Testis (tissue), 3 donors: ENCODE data around the gene DNAJC17. TPM values are rescaled to one million over a fixed set of nuclear protein-coding genes. Genes with fewer than 3 reads are reported as not detected.

Experiments used
- DNase-seq: peaks from one replicate; pipeline ENCODE4 v3.0.0-alpha.2; 2019
- H3K27ac ChIP-seq, 2 donors: fragments of 200-600 bp; sonication (generic); one replicate each; pipeline ENCODE4 v1.5.1; 2019
- H3K27me3 ChIP-seq: fragments of 200-600 bp; sonication (generic); one replicate; pipeline ENCODE4 v1.5.1; 2019
- H3K36me3 ChIP-seq: fragments of 200-600 bp; sonication (generic); one replicate; pipeline ENCODE4 v1.5.1; 2017; ENCODE audit warnings: low read depth; ENCODE audit errors: missing control alignments
- H3K4me1 ChIP-seq: fragments of 200-600 bp; sonication (generic); one replicate; pipeline ENCODE4 v1.5.1; 2019
- H3K4me3 ChIP-seq, 2 donors: fragments of 200-600 bp; sonication (generic); one replicate each; pipeline ENCODE4 v1.5.1; 2017 to 2019
- H3K9me3 ChIP-seq: fragments of 200-600 bp; sonication (generic); one replicate; pipeline ENCODE4 v1.5.1; 2017
- POLR2A ChIP-seq: fragments of 450-650 bp; IDR thresholded peaks from one replicate; pipeline ENCODE4 v1.6.1; 2017; ENCODE audit warnings: antibody characterized with exemption, mild to moderate bottlenecking, moderate library complexity
- WGBS, 2 donors: methylation state at CpG; one replicate each; pipeline ENCODE4 v1.1.5; 2018; 5-methylcytosine and 5-hydroxymethylcytosine counted together
- intact Hi-C: fragments of 100-400 bp; cut with DNase I; formaldehyde crosslinking; loops from one replicate; pipeline ENCODE4 v1.15.1; 2023; ENCODE audit warnings: low total_unique reads
- polyA plus RNA-seq: library from polyadenylated mRNA; stranded (reverse); fragments of 350-450 nt; fragmentation: Illumina TruSeq; extraction: RNeasy Lipid Tissue Mini Kit (QIAGEN cat#74804); gene quantifications from one replicate; pipeline ENCODE4 v1.2.3, GENCODE V29; 2014; ENCODE audit warnings: low read depth, low replicate concordance; ENCODE audit not compliant: insufficient read depth
- total RNA-seq, 2 donors: library from RNA; depleted of rRNA; stranded (reverse); fragments of >200 nt; gene quantifications; one replicate each; pipeline ENCODE4 v1.2.3, GENCODE V29; 2016
- TF ChIP-seq, protein P1 (sequence below), 3 experiments: fragments of 450-650 bp in 2 of 3; fragments of 200-600 bp in 1 of 3; sonication (generic) in 1 of 3; IDR thresholded peaks; one replicate each; pipeline ENCODE4 v1.5.1; 2016 to 2019; ENCODE audit warnings: antibody characterized with exemption in 3 of 3, mild to moderate bottlenecking in 2 of 3, moderate library complexity in 1 of 3

Gene DNAJC17
- total and polyA plus RNA-seq, 3 donors from 2014 or later: 11.1 to 22.6 (median 21.6) TPM

DNA sequence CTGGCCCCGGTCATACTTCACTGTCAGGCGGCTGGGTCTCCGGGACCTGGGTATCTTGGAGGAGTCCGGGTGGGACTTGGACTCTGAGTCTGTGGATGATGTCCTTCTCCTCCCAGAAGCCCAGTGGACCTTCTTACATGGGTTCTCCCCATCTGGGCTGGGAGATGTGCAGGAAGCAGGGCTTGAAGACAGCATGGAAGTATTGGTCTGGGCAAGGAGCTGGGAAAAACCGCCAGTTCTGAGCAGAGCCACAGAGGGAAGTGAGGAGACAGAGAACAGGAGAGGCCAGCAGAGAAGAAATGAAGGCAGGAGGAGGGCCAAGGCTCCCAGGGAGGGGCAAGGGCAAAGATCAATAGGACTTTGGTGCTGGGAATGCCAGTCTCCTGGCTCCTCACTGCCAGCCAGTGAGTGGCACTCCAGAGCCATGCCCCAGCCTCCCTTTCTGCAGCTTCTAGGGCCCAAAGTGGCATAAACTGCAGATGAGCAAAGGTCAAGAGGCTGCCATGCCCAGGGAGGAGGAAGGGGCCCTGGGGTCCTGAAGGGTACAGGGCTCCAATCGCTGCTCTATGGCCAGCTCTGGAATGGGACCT is 21.3 kb upstream of the DNAJC17 start, which contains the start of gene PPP1R14D:
PPP1R14D (minus strand) TSS at position 262 of the 590 bp plus-strand sequence; CDS start at position 195, 67 bp downstream.
- intact Hi-C loops: no loop called here
- H3K9me3 ChIP-seq: no peaks in the 10 kb centered on the region
- H3K36me3 ChIP-seq: no peaks in the 10 kb centered on the region
- no peaks in the 10 kb centered on the region for H3K27me3 ChIP-seq
- H3K4me1 ChIP-seq: no peaks in the 10 kb centered on the region
- 80 to 85% methylated on average over 4 to 6 of the region's 6 CpGs for WGBS, 2 donors
- no peak for DNase-seq
- H3K27ac ChIP-seq: no peak within 1 kb of the TSS
- TF ChIP-seq, protein P1, sequence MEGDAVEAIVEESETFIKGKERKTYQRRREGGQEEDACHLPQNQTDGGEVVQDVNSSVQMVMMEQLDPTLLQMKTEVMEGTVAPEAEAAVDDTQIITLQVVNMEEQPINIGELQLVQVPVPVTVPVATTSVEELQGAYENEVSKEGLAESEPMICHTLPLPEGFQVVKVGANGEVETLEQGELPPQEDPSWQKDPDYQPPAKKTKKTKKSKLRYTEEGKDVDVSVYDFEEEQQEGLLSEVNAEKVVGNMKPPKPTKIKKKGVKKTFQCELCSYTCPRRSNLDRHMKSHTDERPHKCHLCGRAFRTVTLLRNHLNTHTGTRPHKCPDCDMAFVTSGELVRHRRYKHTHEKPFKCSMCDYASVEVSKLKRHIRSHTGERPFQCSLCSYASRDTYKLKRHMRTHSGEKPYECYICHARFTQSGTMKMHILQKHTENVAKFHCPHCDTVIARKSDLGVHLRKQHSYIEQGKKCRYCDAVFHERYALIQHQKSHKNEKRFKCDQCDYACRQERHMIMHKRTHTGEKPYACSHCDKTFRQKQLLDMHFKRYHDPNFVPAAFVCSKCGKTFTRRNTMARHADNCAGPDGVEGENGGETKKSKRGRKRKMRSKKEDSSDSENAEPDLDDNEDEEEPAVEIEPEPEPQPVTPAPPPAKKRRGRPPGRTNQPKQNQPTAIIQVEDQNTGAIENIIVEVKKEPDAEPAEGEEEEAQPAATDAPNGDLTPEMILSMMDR (IDR thresholded peaks at IDR 0.05): no peak
- no peak for TF ChIP-seq POLR2A
- no peak within 1 kb of the TSS for H3K4me3 ChIP-seq

DNA sequence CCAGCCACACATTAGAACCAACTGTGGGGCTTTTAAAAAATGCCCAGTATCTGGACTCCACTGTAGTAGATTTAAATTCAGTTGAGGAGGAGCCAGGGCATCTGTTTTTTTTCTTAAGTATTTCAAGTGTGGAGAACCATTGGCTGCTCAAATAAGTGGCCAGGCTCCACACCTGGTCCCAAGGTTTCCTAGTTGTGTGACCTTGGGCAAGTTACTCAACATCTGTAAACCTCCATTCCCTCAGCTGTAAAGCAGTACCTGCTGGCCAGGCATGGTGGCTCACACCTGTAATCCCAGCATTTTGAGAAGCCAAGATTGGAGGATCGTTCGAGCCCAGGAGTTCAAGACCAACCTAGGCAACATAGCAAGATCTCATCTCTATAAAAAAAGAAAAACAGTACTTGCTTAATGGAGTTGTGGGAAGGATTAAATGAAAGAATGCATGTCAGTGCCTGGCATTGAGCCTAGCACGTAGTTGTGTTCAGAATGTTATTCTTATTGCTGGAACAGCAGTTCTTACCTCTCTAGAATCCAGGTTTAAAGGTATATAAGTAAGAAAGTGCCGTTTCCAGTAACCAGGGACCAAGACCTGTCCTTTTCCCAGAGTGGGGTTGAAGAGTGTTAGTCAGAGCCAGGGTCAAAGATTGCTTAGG is 19.3 kb upstream of the DNAJC17 start:
- H3K9me3 ChIP-seq: no peaks in the 10 kb centered on the region
- no peak for DNase-seq
- H3K27me3 ChIP-seq: no peaks in the 10 kb centered on the region
- WGBS, 2 donors: 68 to 87% methylated on average over 3 to 4 of the region's 4 CpGs
- H3K27ac ChIP-seq: no peak overlapping the region
- no peaks in the 10 kb centered on the region for H3K36me3 ChIP-seq
- H3K4me1 ChIP-seq: no peaks in the 10 kb centered on the region
- H3K4me3 ChIP-seq: no peak overlapping the region
- intact Hi-C loops: no loop called here
- TF ChIP-seq, protein P1 (IDR thresholded peaks at IDR 0.05): no peak
- TF ChIP-seq POLR2A: no peak

DNA sequence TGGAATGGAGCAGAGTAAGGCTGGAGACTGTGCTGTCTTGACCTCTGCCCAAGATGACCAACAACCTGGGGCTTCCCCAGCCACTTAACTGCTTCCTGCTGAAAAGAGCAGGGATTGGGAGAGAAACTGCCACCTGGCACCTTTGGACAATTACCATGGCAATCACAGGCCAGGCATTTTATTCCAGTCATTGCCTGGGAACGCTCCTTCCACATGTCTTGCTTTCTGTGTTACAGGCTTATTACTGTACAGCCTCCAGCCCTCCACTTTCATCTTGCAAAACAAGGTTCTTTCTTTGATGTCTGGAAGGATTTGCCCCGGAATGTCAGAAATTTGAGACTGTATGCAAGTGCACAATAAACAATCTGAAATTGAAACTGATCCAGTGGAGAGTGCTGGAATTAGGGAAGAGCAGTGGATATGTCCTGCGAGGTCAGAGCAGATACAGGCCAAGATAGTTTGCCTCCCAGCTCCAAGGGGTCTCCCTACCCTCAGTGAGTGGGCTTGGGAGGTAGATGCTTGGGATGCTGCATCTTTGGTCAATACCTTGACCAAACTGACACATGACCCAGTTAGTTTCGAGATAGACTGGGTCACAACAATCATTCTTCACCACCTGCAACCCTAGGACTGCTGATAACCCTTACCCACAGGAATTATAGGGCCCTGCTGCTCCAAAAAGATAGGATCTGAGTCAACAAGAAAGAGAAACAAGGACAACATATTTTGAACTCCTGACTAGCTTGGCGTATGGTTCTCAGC is 18.6 kb upstream of the DNAJC17 start:
- DNase-seq: no peak
- 71 to 72% methylated on average over 5 of the region's 5 CpGs for WGBS, 2 donors
- intact Hi-C loops: no loop called here
- Histone ChIP-seq H3K9me3 (no peaks in the 10 kb centered on the region), H3K4me3 (no peak overlapping the region), H3K4me1 (no peaks in the 10 kb centered on the region), H3K27ac (no peak overlapping the region), H3K27me3 (no peaks in the 10 kb centered on the region), H3K36me3 (no peaks in the 10 kb centered on the region)
- TF ChIP-seq, protein P1 (IDR thresholded peaks at IDR 0.05): no peak
- TF ChIP-seq POLR2A: no peak

GRCh38 chr15:40823572-40824343 is 16.5 kb upstream of the DNAJC17 start:
- Histone ChIP-seq H3K9me3 (no peaks in the 10 kb centered on the region), H3K27me3 (no peaks in the 10 kb centered on the region), H3K4me3 (no peak overlapping the region), H3K4me1 (no peaks in the 10 kb centered on the region), H3K27ac (no peak overlapping the region), H3K36me3 (no peaks in the 10 kb centered on the region)
- DNase-seq: no peak
- intact Hi-C loops: no loop called here
- WGBS, 2 donors: 86 to 100% methylated on average over 1 of the region's 1 CpG
- TF ChIP-seq, protein P1 (IDR thresholded peaks at IDR 0.05): no peak
- no peak for TF ChIP-seq POLR2A
